Endothelial cell of umbilical vein (primary cell): ENCODE data around the gene REPS1. TPM values are rescaled to one million over a fixed set of nuclear protein-coding genes. Genes with fewer than 3 reads are reported as not detected.

Experiments
- BruUV-seq: library from RNA; stranded (reverse); fragments of 400-500 nt; replicated peaks from 2 replicates; lab custom pipeline; 2021; lab: Mats Ljungman, UMichigan
- CTCF ChIA-PET: fragments of 300-600, 350-600 bp; sonication (Branson Sonifier 250); formaldehyde crosslinking; loops from one replicate; lab custom pipeline; 2021; ENCODE audit warnings: antibody characterized with exemption, inconsistent platforms; lab: Charles Lee
- POLR2A ChIA-PET: fragments of 300-600, 350-600 bp; sonication (Branson Sonifier 250); formaldehyde crosslinking; loops from one replicate; lab custom pipeline; 2021; ENCODE audit warnings: antibody characterized with exemption, inconsistent platforms; lab: Charles Lee
- DNase-seq: peaks from one replicate; pipeline ENCODE4 v3.0.0-alpha.2; 2011; ENCODE audit warnings: low read depth, low spot score
- FAIRE-seq: peaks from 2 replicates; lab custom pipeline; 2011; peaks lifted over from hg19 to GRCh38; lab: Jason Lieb, UNC
- H2AFZ ChIP-seq: 2 replicates; pipeline ENCODE4 v1.6.0; 2012; ENCODE audit warnings: low read depth, low read length, control low read depth, inconsistent platforms
- H3K27ac ChIP-seq: 2 replicates; pipeline ENCODE4 v1.5.1; 2011; ENCODE audit warnings: low read depth, mild to moderate bottlenecking, control low read depth, low read length, moderate library complexity; ENCODE audit not compliant: insufficient read depth
- H3K27me3 ChIP-seq, 2 experiments: 2 replicates each; pipeline versions ENCODE4 v1.6.0 to v1.6.1; 2011; ENCODE audit warnings: low read length in 2 of 2, mixed read lengths in 1 of 2; ENCODE audit not compliant: control insufficient read depth in 2 of 2, insufficient read depth in 2 of 2
- H3K36me3 ChIP-seq, 2 experiments: 2 replicates in 1 of 2; 3 replicates in 1 of 2; pipeline ENCODE4 v1.5.1; 2011; ENCODE audit warnings: low read length in 2 of 2, mild to moderate bottlenecking in 1 of 2, moderate library complexity in 1 of 2; ENCODE audit not compliant: control insufficient read depth in 2 of 2, insufficient read depth in 2 of 2; ENCODE audit errors: extremely low read depth in 1 of 2
- H3K4me1 ChIP-seq: 3 replicates; pipeline ENCODE4 v1.5.1; 2011; ENCODE audit warnings: mild to moderate bottlenecking, low read length; ENCODE audit not compliant: control insufficient read depth, insufficient read depth; ENCODE audit errors: extremely low read depth
- H3K4me2 ChIP-seq: 2 replicates; pipeline ENCODE4 v1.6.1; 2011; ENCODE audit warnings: low read length, control low read depth, mixed read lengths; ENCODE audit not compliant: insufficient read depth
- H3K4me3 ChIP-seq, 3 experiments: fragments of 200-600 bp in 1 of 3; sonication (generic), shearing (Covaris generic) in 1 of 3; replicated peaks in 1 of 3; 2 replicates each; pipeline ENCODE4 v1.5.1; 2011 to 2016; ENCODE audit warnings: control low read depth in 3 of 3, low read length in 3 of 3, mild to moderate bottlenecking in 2 of 3, inconsistent platforms in 1 of 3, low read depth in 1 of 3, moderate library complexity in 1 of 3; ENCODE audit not compliant: insufficient read depth in 1 of 3
- H3K79me2 ChIP-seq: 2 replicates; pipeline ENCODE4 v1.6.0; 2012; ENCODE audit warnings: low read length, inconsistent platforms; ENCODE audit not compliant: control insufficient read depth, insufficient read depth
- H3K9ac ChIP-seq: replicated peaks from 2 replicates; pipeline ENCODE3; 2011; ENCODE audit warnings: low read length, control low read depth; ENCODE audit not compliant: insufficient read depth; ENCODE audit errors: extremely low read depth
- H3K9me1 ChIP-seq: replicated peaks from 3 replicates; pipeline ENCODE4 v1.6.0; 2011; ENCODE audit warnings: mild to moderate bottlenecking, low read length; ENCODE audit not compliant: control insufficient read depth, insufficient read depth; ENCODE audit errors: extremely low read depth
- H3K9me3 ChIP-seq: replicated peaks from 2 replicates; pipeline ENCODE4 v1.5.1; 2012; ENCODE audit warnings: low read length, inconsistent platforms; ENCODE audit not compliant: control insufficient read depth, insufficient read depth
- H4K20me1 ChIP-seq: replicated peaks from 2 replicates; pipeline ENCODE3; 2011; ENCODE audit warnings: mild to moderate bottlenecking, low read length; ENCODE audit not compliant: control insufficient read depth, insufficient read depth; ENCODE audit errors: extremely low read depth
- CTCF ChIP-seq, 2 donors: IDR thresholded peaks; 1 replicate in 1 of 2; 2 replicates in 1 of 2; pipeline ENCODE4 v1.5.1; 2011; ENCODE audit warnings: low read length in 2 of 2, mild to moderate bottlenecking in 2 of 2, moderate library complexity in 2 of 2, control low read depth in 1 of 2, inconsistent platforms in 1 of 2, low read depth in 1 of 2; ENCODE audit not compliant: insufficient read depth in 1 of 2; ENCODE audit errors: extremely low read depth in 1 of 2
- EZH2 ChIP-seq: IDR thresholded peaks from 2 replicates; pipeline ENCODE4 v1.6.1; 2012; ENCODE audit warnings: borderline replicate concordance, low read depth, mild to moderate bottlenecking, moderate library complexity, low read length, inconsistent platforms; ENCODE audit not compliant: severe bottlenecking
- FOS ChIP-seq: IDR thresholded peaks from 2 replicates; pipeline ENCODE4 v1.6.1; 2011; ENCODE audit warnings: mild to moderate bottlenecking, low read length, moderate library complexity, borderline replicate concordance; ENCODE audit not compliant: insufficient read depth
- GATA2 ChIP-seq: IDR thresholded peaks from 2 replicates; pipeline ENCODE4 v1.7.0; 2011; ENCODE audit warnings: low read depth, mild to moderate bottlenecking, moderate library complexity, mixed read lengths, low read length; ENCODE audit not compliant: insufficient read length, insufficient read depth
- JUN ChIP-seq: IDR thresholded peaks from 2 replicates; pipeline ENCODE4 v1.6.1; 2011; ENCODE audit warnings: borderline replicate concordance, low read depth; ENCODE audit not compliant: insufficient read length, insufficient read depth
- MAX ChIP-seq: IDR thresholded peaks from 2 replicates; pipeline ENCODE4 v1.6.1; 2011; ENCODE audit not compliant: insufficient read depth, insufficient read length
- MYC ChIP-seq: IDR thresholded peaks from one replicate; pipeline ENCODE4 v1.6.1; 2011; ENCODE audit warnings: mild to moderate bottlenecking, low read depth, low read length
- POLR2A ChIP-seq: IDR thresholded peaks from 2 replicates; pipeline ENCODE4 v1.6.1; 2012; ENCODE audit warnings: low read depth, mild to moderate bottlenecking, control low read depth, low read length
- POLR2AphosphoS5 ChIP-seq: IDR thresholded peaks from 2 replicates; pipeline ENCODE4 v1.6.1; 2012; ENCODE audit warnings: low read depth, mild to moderate bottlenecking, control low read depth, low read length, moderate library complexity; ENCODE audit not compliant: insufficient read depth
- dilution Hi-C: fragments of 300-500 bp; cut with MboI; formaldehyde crosslinking; loops from one replicate; pipeline ENCODE4 v1.15.0; 2019; ENCODE audit warnings: low sequenced_read_pairs; ENCODE audit not compliant: extremely low pct_ligation_motif_present
- intact Hi-C: fragments of 100-400 bp; cut with micrococcal nuclease; formaldehyde crosslinking; loops from one replicate; pipeline ENCODE4 v1.10.0; 2022
- polyA plus RNA-seq, 4 experiments: library from polyadenylated mRNA; depleted of rRNA in 3 of 4; stranded (reverse) in 3 of 4; unstranded in 1 of 4; fragments of >200 nt; gene quantifications; 2 replicates each; pipeline versions ENCODE4 v1.2.1 to v1.2.3, GENCODE V29; 2011 to 2012; ENCODE audit warnings: missing spikeins in 1 of 4
- total RNA-seq: library from RNA; stranded (reverse); gene quantifications from 2 replicates; pipeline ENCODE4 v1.2.3, GENCODE V29; 2021

Gene REPS1
- total and polyA plus RNA-seq, 2 donors (not counting 3 experiments of a cell fraction or from before 2014, with no cell fraction given): 20.6 to 35.0 TPM

- peaks cover 75% of the 10 kb centered on the region for H3K79me2 ChIP-seq
- CTCF ChIA-PET: interaction anchor here (1.1 to 1.7 kb wide), 3 partner anchors 11 to 142 kb away, joined by 3 to 6 read pairs (median 3); no protein-coding TSS in a partner anchor
- POLR2A ChIA-PET: no interaction called here
- no peak overlapping the region for H3K27ac ChIP-seq
- FAIRE-seq (no peak), DNase-seq (peak; percentile 53)
- dilution Hi-C loops (no loop called here), intact Hi-C loops (no loop called here)
- H3K4me1 ChIP-seq: peaks cover 17% of the 10 kb centered on the region
- H3K9ac ChIP-seq: no peak overlapping the region
- no peaks in the 10 kb centered on the region for H3K27me3 ChIP-seq
- no peak overlapping the region for H3K4me3 ChIP-seq
- H3K36me3 ChIP-seq: no peaks in the 10 kb centered on the region
- peak overlapping the region; percentile 17 for H3K4me2 ChIP-seq
- H4K20me1 ChIP-seq: peaks cover 2% of the 10 kb centered on the region
- no TSS peak for BruUV-seq
- H3K9me3 ChIP-seq: no peaks in the 10 kb centered on the region
- no peak for TF ChIP-seq MYC
- TF ChIP-seq MAX: no peak
- TF ChIP-seq JUN: no peak
- TF ChIP-seq POLR2AphosphoS5: no peak
- no peak for TF ChIP-seq CTCF (IDR thresholded peaks at IDR 0.05; ENCODE audit: extremely low read depth in 1 of 2, insufficient read depth in 1 of 2, low read depth in 1 of 2, low read length in 2 of 2)
- no peak for TF ChIP-seq GATA2
- no peak for TF ChIP-seq EZH2
- TF ChIP-seq FOS: no peak
- no peak for TF ChIP-seq POLR2A
- no peak overlapping the region for H2AFZ ChIP-seq
- no peaks in the 10 kb centered on the region for H3K9me1 ChIP-seq
Measured at GRCh38 chr6:138957903-138958302, 30.1 kb downstream of the REPS1 start.
